GM18951 (cell line): ENCODE data around the gene TUBA1B.

Source experiments
- POLR2A ChIP-seq: IDR thresholded peaks from 4 replicates; pipeline ENCODE4 v1.6.1; 2011; ENCODE audit warnings: mild to moderate bottlenecking; ENCODE audit not compliant: insufficient read length, insufficient read depth; ENCODE audit errors: extremely low read depth
- in situ Hi-C: fragments of 300-500 bp; cut with MboI; formaldehyde crosslinking; loops from one replicate; pipeline ENCODE4 v1.12.0; 2022; ENCODE audit warnings: low sequenced_read_pairs, mixed read lengths, inconsistent platforms; ENCODE audit not compliant: unreplicated experiment

The TUBA1B gene

GRCh38 chr12:49091056-49091835 lies 39.9 kb downstream of the TUBA1B start:
- in situ Hi-C loops, result no loop called here
- no peak for TF ChIP-seq POLR2A

GRCh38 chr12:49089821-49090773 lies 41.1 kb downstream of the TUBA1B start:
- TF ChIP-seq POLR2A, result no peak
- in situ Hi-C loops, result loop anchor here (10.0 kb wide), 1 partner anchor 145 kb away; no protein-coding TSS in a partner anchor

- no peak for TF ChIP-seq POLR2A
- in situ Hi-C loops, result loop anchor here (10.0 kb wide), 1 partner anchor 146 kb away; no protein-coding TSS in a partner anchor
Observed at GRCh38 chr12:49088932-49089330, 42.3 kb downstream of the TUBA1B start.

- in situ Hi-C loops, result loop anchor here (10.0 kb wide), 1 partner anchor 146 kb away; no protein-coding TSS in a partner anchor
- TF ChIP-seq POLR2A, result no peak
Observed at GRCh38 chr12:49088150-49088931, 42.9 kb downstream of the TUBA1B start.

GRCh38 chr12:49086116-49086515 lies 45.1 kb downstream of the TUBA1B start:
- no peak for TF ChIP-seq POLR2A
- in situ Hi-C loops, result loop anchor here (10.0 kb wide), 1 partner anchor 149 kb away; no protein-coding TSS in a partner anchor

- no peak for TF ChIP-seq POLR2A
- in situ Hi-C loops, result loop anchor here (10.0 kb wide), 1 partner anchor 150 kb away; no protein-coding TSS in a partner anchor
Observed at GRCh38 chr12:49084438-49084837, 46.8 kb downstream of the TUBA1B start.

GRCh38 chr12:49079793-49080192 lies 51.4 kb downstream of the TUBA1B start:
- no peak for TF ChIP-seq POLR2A
- in situ Hi-C loops, result loop anchor here (10.0 kb wide), 1 partner anchor 155 kb away; no protein-coding TSS in a partner anchor
